Esophagus squamous epithelium (tissue), 5 donors: ENCODE data around the gene KNDC1. TPM values are rescaled to one million over a fixed set of nuclear protein-coding genes. Genes with fewer than 3 reads are reported as not detected.

Source experiments
- DNase-seq: peaks from one replicate; lab custom pipeline; 2025; lab: John Stamatoyannopoulos, UW
- H3K27ac ChIP-seq, 4 donors: fragments of 200-600 bp; sonication (generic); one replicate each; pipeline ENCODE4 v1.5.1; 2016 to 2019; ENCODE audit warnings: mild to moderate bottlenecking in 1 of 4
- H3K27me3 ChIP-seq, 4 donors: fragments of 200-600 bp; sonication (generic); 1 replicate in 3 of 4; 2 replicates in 1 of 4; pipeline versions ENCODE4 v1.5.1 to v1.6.0; 2017 to 2021; ENCODE audit warnings: antibody characterized with exemption in 1 of 4
- H3K36me3 ChIP-seq, 3 donors: fragments of 200-600 bp; sonication (generic); one replicate each; pipeline ENCODE4 v1.5.1; 2016 to 2019
- H3K4me1 ChIP-seq, 3 donors: fragments of 200-600 bp; sonication (generic); one replicate each; pipeline ENCODE4 v1.5.1; 2017 to 2019
- H3K4me3 ChIP-seq, 4 donors: fragments of 200-600 bp; sonication (generic); 1 replicate in 3 of 4; 2 replicates in 1 of 4; pipeline ENCODE4 v1.5.1; 2016 to 2019; ENCODE audit warnings: mild to moderate bottlenecking in 2 of 4, moderate library complexity in 1 of 4
- H3K9me3 ChIP-seq, 3 donors: fragments of 200-600 bp; sonication (generic); one replicate each; pipeline ENCODE4 v1.5.1; 2016 to 2019
- CTCF ChIP-seq, 6 experiments: fragments of 450-650 bp in 4 of 6; fragments of 200-600 bp in 2 of 6; sonication (generic) in 2 of 6; IDR thresholded peaks; one replicate each; pipeline ENCODE4 v1.5.1; 2016 to 2019; ENCODE audit warnings: antibody characterized with exemption in 6 of 6, mild to moderate bottlenecking in 4 of 6, moderate library complexity in 4 of 6
- POLR2A ChIP-seq, 4 donors: fragments of 450-650 bp; IDR thresholded peaks; one replicate each; pipeline ENCODE4 v1.6.1; 2017; ENCODE audit warnings: antibody characterized with exemption in 4 of 4, mild to moderate bottlenecking in 4 of 4, moderate library complexity in 3 of 4
- WGBS, 2 donors: methylation state at CpG; one replicate each; pipeline ENCODE4 v1.1.5; 2018; 5-methylcytosine and 5-hydroxymethylcytosine counted together
- intact Hi-C: fragments of 100-400 bp; cut with DNase I; formaldehyde crosslinking; loops from one replicate; pipeline ENCODE4 v1.15.0; 2022
- total RNA-seq, 4 donors: library from RNA; depleted of rRNA; stranded (reverse); fragments of >200 nt; gene quantifications; one replicate each; pipeline ENCODE4 v1.1.0, GENCODE V29; 2016
- donor health status: DM: yes; HTN: yes; CAD: no.

KNDC1 gene
- total RNA-seq, 4 donors from 2014 or later, result 0.19 to 0.64 (median 0.53) TPM; not detected in 1

- no peak for DNase-seq
- no CpG with 5 or more reads among the region's 19 CpGs for WGBS, 2 donors
- TF ChIP-seq CTCF (IDR thresholded peaks at IDR 0.05), result no peak
- TF ChIP-seq POLR2A (IDR thresholded peaks at IDR 0.05), result no peak
- peaks cover 0 to 21% (median 3%) of the 10 kb centered on the region in 4 donors for H3K27me3 ChIP-seq
- no peak overlapping the region for H3K27ac ChIP-seq
- no peaks in the 10 kb centered on the region for H3K9me3 ChIP-seq
- peaks cover 0 to 6% (median 0%) of the 10 kb centered on the region in 3 donors for H3K36me3 ChIP-seq
- intact Hi-C loops, result no loop called here
- peaks cover 3 to 22% (median 5%) of the 10 kb centered on the region in 3 donors for H3K4me1 ChIP-seq
- no peak overlapping the region for H3K4me3 ChIP-seq
Observed at GRCh38 chr10:133270773-133271297, 110.8 kb downstream of the KNDC1 start.

- 0 to 55% methylated on average over 1 to 9 of the region's 35 CpGs for WGBS, 2 donors
- Histone ChIP-seq H3K27ac (no peak overlapping the region), H3K4me1 (peaks cover 9 to 31% (median 14%) of the 10 kb centered on the region in 3 donors), H3K4me3 (no peak overlapping the region), H3K27me3 (peaks cover 0 to 30% (median 6%) of the 10 kb centered on the region in 4 donors), H3K9me3 (no peaks in the 10 kb centered on the region), H3K36me3 (peaks cover 0 to 6% (median 0%) of the 10 kb centered on the region in 3 donors)
- intact Hi-C loops, result no loop called here
- DNase-seq, result no peak
- TF ChIP-seq POLR2A (IDR thresholded peaks at IDR 0.05) (no peak), CTCF (IDR thresholded peaks at IDR 0.05) (no peak)
Observed at GRCh38 chr10:133271521-133272300, 111.7 kb downstream of the KNDC1 start.

- H3K4me3 ChIP-seq, result no peak overlapping the region
- H3K4me1 ChIP-seq, result peaks cover 13 to 38% (median 20%) of the 10 kb centered on the region in 3 donors
- intact Hi-C loops, result no loop called here
- no peak for DNase-seq
- no peaks in the 10 kb centered on the region for H3K9me3 ChIP-seq
- 69% methylated on average over 7 of the region's 29 CpGs; no CpG with 5 or more reads in 1 of the 2 donors for WGBS, 2 donors
- peaks cover 0 to 37% (median 6%) of the 10 kb centered on the region in 4 donors for H3K27me3 ChIP-seq
- no peak overlapping the region for H3K27ac ChIP-seq
- H3K36me3 ChIP-seq, result peaks cover 0 to 6% (median 0%) of the 10 kb centered on the region in 3 donors
- TF ChIP-seq POLR2A (IDR thresholded peaks at IDR 0.05), result no peak
- TF ChIP-seq CTCF (IDR thresholded peaks at IDR 0.05), result no peak
Observed at GRCh38 chr10:133272301-133272963, 112.4 kb downstream of the KNDC1 start.

- H3K36me3 ChIP-seq, result peaks cover 0 to 6% (median 0%) of the 10 kb centered on the region in 3 donors
- H3K9me3 ChIP-seq, result no peaks in the 10 kb centered on the region
- no peak for DNase-seq
- TF ChIP-seq POLR2A (IDR thresholded peaks at IDR 0.05) (no peak), CTCF (IDR thresholded peaks at IDR 0.05) (no peak)
- peaks cover 13 to 43% (median 20%) of the 10 kb centered on the region in 3 donors for H3K4me1 ChIP-seq
- no peak overlapping the region for H3K4me3 ChIP-seq
- H3K27ac ChIP-seq, result no peak overlapping the region
- intact Hi-C loops, result no loop called here
- H3K27me3 ChIP-seq, result peaks cover 0 to 39% (median 6%) of the 10 kb centered on the region in 4 donors
- 90 to 97% methylated on average over 2 to 5 of the region's 25 CpGs for WGBS, 2 donors
Observed at GRCh38 chr10:133272964-133273420, 113.0 kb downstream of the KNDC1 start.
